ENCODE results near the gene C16orf90. TPM values are rescaled to one million over a fixed set of nuclear protein-coding genes. Genes with fewer than 3 reads are reported as not detected.

The C16orf90 gene
- total and polyA plus RNA-seq, 4 donors, result not detected

GRCh38 chr16:3486506-3487215, 8.6 kb downstream of the C16orf90 start:
- no peak overlapping the region for H3K9ac ChIP-seq (ENCODE audit: low read depth in 1 of 2, low read length in 2 of 2)
- H3K36me3 ChIP-seq (ENCODE audit: control insufficient read depth in 4 of 4, insufficient read depth in 3 of 4, low read depth in 1 of 4, low read length in 3 of 4), result peaks cover 22 to 55% (median 32%) of the 10 kb centered on the region in 4 donors
- no peak overlapping the region for H3K27ac ChIP-seq (ENCODE audit: low read depth in 1 of 2, low read length in 2 of 2)
- WGBS, result 93% methylated on average over 24 of the region's 24 CpGs
- TF ChIP-seq TAF1 (conservative IDR thresholded peaks at IDR 0.05) (no peak), YY1 (IDR thresholded peaks at IDR 0.05) (no peak), HNF4A (conservative IDR thresholded peaks at IDR 0.05) (no peak), RAD21 (IDR thresholded peaks at IDR 0.05) (no peak), FOXA2 (IDR thresholded peaks at IDR 0.05) (no peak), ATF3 (IDR thresholded peaks at IDR 0.05) (no peak), GABPA (IDR thresholded peaks at IDR 0.05 in 1 of 2, conservative IDR thresholded peaks at IDR 0.05 in 1 of 2) (no peak), HNF4G (IDR thresholded peaks at IDR 0.05) (no peak), JUND (IDR thresholded peaks at IDR 0.05) (no peak), FOXA1 (IDR thresholded peaks at IDR 0.05) (no peak), NR2F2 (IDR thresholded peaks at IDR 0.05) (no peak), SP1 (IDR thresholded peaks at IDR 0.05) (no peak), MAX (IDR thresholded peaks at IDR 0.05) (no peak), EGR1 (IDR thresholded peaks at IDR 0.05; ENCODE audit: low read depth in 2 of 2) (no peak), REST (IDR thresholded peaks at IDR 0.05) (no peak), CTCF (IDR thresholded peaks at IDR 0.05; ENCODE audit: low read depth, low read length, missing input control) (no peak)
- H3K4me3 ChIP-seq (ENCODE audit: low read depth in 1 of 3, low read length in 3 of 3), result no peak overlapping the region
- DNase-seq (ENCODE audit: low spot score), result no peak
- H3K9me3 ChIP-seq (ENCODE audit: control insufficient read depth in 4 of 4, low read length in 3 of 4), result no peaks in the 10 kb centered on the region
- peaks cover 0 to 8% (median 4%) of the 10 kb centered on the region in 4 donors for H3K4me1 ChIP-seq (ENCODE audit: control insufficient read depth in 4 of 4, insufficient read depth in 4 of 4, low read length in 3 of 4)
- no peaks in the 10 kb centered on the region for H3K27me3 ChIP-seq (ENCODE audit: control insufficient read depth in 4 of 4, insufficient read depth in 4 of 4, low read length in 3 of 4)

- Histone ChIP-seq H3K27me3 (ENCODE audit: control insufficient read depth in 4 of 4, insufficient read depth in 4 of 4, low read length in 3 of 4) (no peaks in the 10 kb centered on the region), H3K4me3 (ENCODE audit: low read depth in 1 of 3, low read length in 3 of 3) (no peak overlapping the region), H3K27ac (ENCODE audit: low read depth in 1 of 2, low read length in 2 of 2) (no peak overlapping the region), H3K4me1 (ENCODE audit: control insufficient read depth in 4 of 4, insufficient read depth in 4 of 4, low read length in 3 of 4) (peaks cover 0 to 3% (median 2%) of the 10 kb centered on the region in 4 donors), H3K9ac (ENCODE audit: low read depth in 1 of 2, low read length in 2 of 2) (no peak overlapping the region), H3K9me3 (ENCODE audit: control insufficient read depth in 4 of 4, low read length in 3 of 4) (no peaks in the 10 kb centered on the region), H3K36me3 (ENCODE audit: control insufficient read depth in 4 of 4, insufficient read depth in 3 of 4, low read depth in 1 of 4, low read length in 3 of 4) (peaks cover 22 to 59% (median 34%) of the 10 kb centered on the region in 4 donors)
- no peak for DNase-seq (ENCODE audit: low spot score)
- 95% methylated on average over 20 of the region's 20 CpGs for WGBS
- TF ChIP-seq GABPA (IDR thresholded peaks at IDR 0.05 in 1 of 2, conservative IDR thresholded peaks at IDR 0.05 in 1 of 2), result no peak
- no peak for TF ChIP-seq EGR1 (IDR thresholded peaks at IDR 0.05; ENCODE audit: low read depth in 2 of 2)
- TF ChIP-seq ZBTB33 (IDR thresholded peaks at IDR 0.05), result no peak
- no peak for TF ChIP-seq CTCF (IDR thresholded peaks at IDR 0.05; ENCODE audit: low read depth, low read length, missing input control)
- no peak for TF ChIP-seq YY1 (IDR thresholded peaks at IDR 0.05)
- no peak for TF ChIP-seq JUND (IDR thresholded peaks at IDR 0.05)
- TF ChIP-seq RAD21 (IDR thresholded peaks at IDR 0.05), result no peak
- no peak for TF ChIP-seq RXRA (IDR thresholded peaks at IDR 0.05)
- TF ChIP-seq ATF3 (IDR thresholded peaks at IDR 0.05), result no peak
- TF ChIP-seq FOXA1 (IDR thresholded peaks at IDR 0.05), result no peak
- no peak for TF ChIP-seq NR2F2 (IDR thresholded peaks at IDR 0.05)
These were observed 9.3 kb downstream of the C16orf90 start for GRCh38 chr16:3485821-3486505.

Measured in liver (tissue), 9 donors.